ENCODE data around the gene DNAH2. TPM values are rescaled to one million over a fixed set of nuclear protein-coding genes. Genes with fewer than 3 reads are reported as not detected.

DNAH2 gene
- polyA plus RNA-seq, 1 of the 3 experiments (the other 2 are of a cell fraction), result 0.13 TPM

DNA sequence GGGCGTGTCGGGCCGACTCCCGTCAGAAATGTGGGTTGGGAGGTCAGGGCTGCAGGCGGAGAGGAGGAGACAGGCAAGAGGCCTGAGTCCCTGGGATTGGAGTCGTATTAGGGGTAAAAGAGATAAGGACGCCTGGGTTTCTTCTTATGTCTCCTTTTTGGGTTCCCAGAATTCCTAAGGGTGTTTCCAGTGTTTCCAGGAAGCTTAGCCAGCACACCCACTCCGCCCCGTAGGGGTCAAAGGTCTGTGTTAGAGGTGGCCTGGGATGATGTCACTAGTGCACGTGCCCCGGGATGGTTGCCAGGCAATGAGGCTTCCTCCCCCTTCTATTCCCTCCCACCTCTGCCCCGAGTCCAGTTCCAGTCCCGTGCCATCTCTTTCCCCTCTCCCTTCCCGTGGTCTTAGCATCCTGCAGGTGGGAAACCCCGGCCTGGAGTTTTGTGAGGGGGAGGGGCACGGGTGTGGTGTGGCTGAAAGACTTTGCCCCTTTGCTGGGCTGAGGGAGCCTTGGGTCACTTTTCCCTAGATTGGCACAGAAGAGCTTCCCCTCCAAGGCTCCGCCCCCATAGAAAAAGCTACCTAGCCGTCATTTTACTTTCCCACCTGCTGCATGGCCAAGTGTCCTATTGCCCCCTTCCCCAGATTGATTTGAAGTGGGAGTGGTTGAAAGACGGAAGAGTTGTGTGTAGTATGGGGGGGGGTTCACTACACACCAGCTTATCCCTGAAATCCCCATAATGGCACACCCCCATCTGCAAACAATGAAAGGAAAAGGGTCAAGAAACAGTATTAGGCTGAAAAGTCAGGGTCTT lies 119.3 kb downstream of the DNAH2 start (continued):
- TF ChIP-seq, protein P1, sequence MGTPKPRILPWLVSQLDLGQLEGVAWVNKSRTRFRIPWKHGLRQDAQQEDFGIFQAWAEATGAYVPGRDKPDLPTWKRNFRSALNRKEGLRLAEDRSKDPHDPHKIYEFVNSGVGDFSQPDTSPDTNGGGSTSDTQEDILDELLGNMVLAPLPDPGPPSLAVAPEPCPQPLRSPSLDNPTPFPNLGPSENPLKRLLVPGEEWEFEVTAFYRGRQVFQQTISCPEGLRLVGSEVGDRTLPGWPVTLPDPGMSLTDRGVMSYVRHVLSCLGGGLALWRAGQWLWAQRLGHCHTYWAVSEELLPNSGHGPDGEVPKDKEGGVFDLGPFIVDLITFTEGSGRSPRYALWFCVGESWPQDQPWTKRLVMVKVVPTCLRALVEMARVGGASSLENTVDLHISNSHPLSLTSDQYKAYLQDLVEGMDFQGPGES (IDR thresholded peaks at IDR 0.05; ENCODE audit: low read depth, low read length), result no peak
- peak; percentile 84; the same call in 1 of the 2 replicates for TF ChIP-seq RCOR1 (IDR thresholded peaks at IDR 0.05; ENCODE audit: low read length)
- no peak for TF ChIP-seq FOXM1 (IDR thresholded peaks at IDR 0.05; ENCODE audit: low read depth)
- TF ChIP-seq TCF12 (IDR thresholded peaks at IDR 0.05), result peak; percentile 68
- 0 out of 2 replicates have a peak, but pooled peaks have one; percentile 31 for TF ChIP-seq FOXJ3 (CRISPR knock-in tag; IDR thresholded peaks at IDR 0.05)
- TF ChIP-seq MXI1 (IDR thresholded peaks at IDR 0.05; ENCODE audit: low read depth, low read length), result peak; percentile 96
- no peak for TF ChIP-seq EZH2phosphoT487 (IDR thresholded peaks at IDR 0.05; ENCODE audit: borderline replicate concordance, low read depth)
- TF ChIP-seq SMC3 (IDR thresholded peaks at IDR 0.05; ENCODE audit: low read depth, low read length), result peak; percentile 26; the same call in 1 of the 2 replicates
- TF ChIP-seq, protein P2, sequence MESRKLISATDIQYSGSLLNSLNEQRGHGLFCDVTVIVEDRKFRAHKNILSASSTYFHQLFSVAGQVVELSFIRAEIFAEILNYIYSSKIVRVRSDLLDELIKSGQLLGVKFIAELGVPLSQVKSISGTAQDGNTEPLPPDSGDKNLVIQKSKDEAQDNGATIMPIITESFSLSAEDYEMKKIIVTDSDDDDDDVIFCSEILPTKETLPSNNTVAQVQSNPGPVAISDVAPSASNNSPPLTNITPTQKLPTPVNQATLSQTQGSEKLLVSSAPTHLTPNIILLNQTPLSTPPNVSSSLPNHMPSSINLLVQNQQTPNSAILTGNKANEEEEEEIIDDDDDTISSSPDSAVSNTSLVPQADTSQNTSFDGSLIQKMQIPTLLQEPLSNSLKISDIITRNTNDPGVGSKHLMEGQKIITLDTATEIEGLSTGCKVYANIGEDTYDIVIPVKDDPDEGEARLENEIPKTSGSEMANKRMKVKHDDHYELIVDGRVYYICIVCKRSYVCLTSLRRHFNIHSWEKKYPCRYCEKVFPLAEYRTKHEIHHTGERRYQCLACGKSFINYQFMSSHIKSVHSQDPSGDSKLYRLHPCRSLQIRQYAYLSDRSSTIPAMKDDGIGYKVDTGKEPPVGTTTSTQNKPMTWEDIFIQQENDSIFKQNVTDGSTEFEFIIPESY (IDR thresholded peaks at IDR 0.05; ENCODE audit: borderline replicate concordance, low read depth), result peak; percentile 82; the same call in 1 of the 2 replicates
- peak; percentile 57; the same call in 1 of the 2 replicates for TF ChIP-seq ELF1 (IDR thresholded peaks at IDR 0.05)
- peak; percentile 77 for TF ChIP-seq NFIC (IDR thresholded peaks at IDR 0.05; ENCODE audit: borderline replicate concordance)
- TF ChIP-seq MEF2A (IDR thresholded peaks at IDR 0.05; ENCODE audit: borderline replicate concordance, low read depth), result 0 out of 2 replicates have a peak, but pooled peaks have one; percentile 37
- peak; percentile 76 for TF ChIP-seq TAF1 (IDR thresholded peaks at IDR 0.05; ENCODE audit: borderline replicate concordance, low read depth, low read length)
- TF ChIP-seq JUND (IDR thresholded peaks at IDR 0.05), result peak; percentile 98
- no peak for TF ChIP-seq GATA2 (CRISPR knock-in tag; IDR thresholded peaks at IDR 0.05)
- TF ChIP-seq NRF1 (IDR thresholded peaks at IDR 0.05; ENCODE audit: low read depth, low read length), result no peak
- TF ChIP-seq FOSL2 (IDR thresholded peaks at IDR 0.05; ENCODE audit: borderline replicate concordance, low read depth), result peak; percentile 31; the same call in 1 of the 2 replicates
- TF ChIP-seq, protein P3, sequence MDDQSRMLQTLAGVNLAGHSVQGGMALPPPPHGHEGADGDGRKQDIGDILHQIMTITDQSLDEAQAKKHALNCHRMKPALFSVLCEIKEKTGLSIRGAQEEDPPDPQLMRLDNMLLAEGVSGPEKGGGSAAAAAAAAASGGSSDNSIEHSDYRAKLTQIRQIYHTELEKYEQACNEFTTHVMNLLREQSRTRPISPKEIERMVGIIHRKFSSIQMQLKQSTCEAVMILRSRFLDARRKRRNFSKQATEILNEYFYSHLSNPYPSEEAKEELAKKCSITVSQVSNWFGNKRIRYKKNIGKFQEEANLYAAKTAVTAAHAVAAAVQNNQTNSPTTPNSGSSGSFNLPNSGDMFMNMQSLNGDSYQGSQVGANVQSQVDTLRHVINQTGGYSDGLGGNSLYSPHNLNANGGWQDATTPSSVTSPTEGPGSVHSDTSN (IDR thresholded peaks at IDR 0.05), result peak; percentile 65
- TF ChIP-seq TEAD4 (IDR thresholded peaks at IDR 0.05; ENCODE audit: borderline replicate concordance, insufficient read depth), result no peak
- TF ChIP-seq, protein P4, sequence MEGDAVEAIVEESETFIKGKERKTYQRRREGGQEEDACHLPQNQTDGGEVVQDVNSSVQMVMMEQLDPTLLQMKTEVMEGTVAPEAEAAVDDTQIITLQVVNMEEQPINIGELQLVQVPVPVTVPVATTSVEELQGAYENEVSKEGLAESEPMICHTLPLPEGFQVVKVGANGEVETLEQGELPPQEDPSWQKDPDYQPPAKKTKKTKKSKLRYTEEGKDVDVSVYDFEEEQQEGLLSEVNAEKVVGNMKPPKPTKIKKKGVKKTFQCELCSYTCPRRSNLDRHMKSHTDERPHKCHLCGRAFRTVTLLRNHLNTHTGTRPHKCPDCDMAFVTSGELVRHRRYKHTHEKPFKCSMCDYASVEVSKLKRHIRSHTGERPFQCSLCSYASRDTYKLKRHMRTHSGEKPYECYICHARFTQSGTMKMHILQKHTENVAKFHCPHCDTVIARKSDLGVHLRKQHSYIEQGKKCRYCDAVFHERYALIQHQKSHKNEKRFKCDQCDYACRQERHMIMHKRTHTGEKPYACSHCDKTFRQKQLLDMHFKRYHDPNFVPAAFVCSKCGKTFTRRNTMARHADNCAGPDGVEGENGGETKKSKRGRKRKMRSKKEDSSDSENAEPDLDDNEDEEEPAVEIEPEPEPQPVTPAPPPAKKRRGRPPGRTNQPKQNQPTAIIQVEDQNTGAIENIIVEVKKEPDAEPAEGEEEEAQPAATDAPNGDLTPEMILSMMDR (IDR thresholded peaks at IDR 0.05), result no peak
- peak; percentile 79; the same call in 1 of the 2 replicates for TF ChIP-seq YY1 (IDR thresholded peaks at IDR 0.05; ENCODE audit: low read depth)
- TF ChIP-seq POLR2AphosphoS5 (IDR thresholded peaks at IDR 0.05; ENCODE audit: low read depth, low read length), result no peak; the same call in 1 of the 2 replicates
- TF ChIP-seq, protein P5, sequence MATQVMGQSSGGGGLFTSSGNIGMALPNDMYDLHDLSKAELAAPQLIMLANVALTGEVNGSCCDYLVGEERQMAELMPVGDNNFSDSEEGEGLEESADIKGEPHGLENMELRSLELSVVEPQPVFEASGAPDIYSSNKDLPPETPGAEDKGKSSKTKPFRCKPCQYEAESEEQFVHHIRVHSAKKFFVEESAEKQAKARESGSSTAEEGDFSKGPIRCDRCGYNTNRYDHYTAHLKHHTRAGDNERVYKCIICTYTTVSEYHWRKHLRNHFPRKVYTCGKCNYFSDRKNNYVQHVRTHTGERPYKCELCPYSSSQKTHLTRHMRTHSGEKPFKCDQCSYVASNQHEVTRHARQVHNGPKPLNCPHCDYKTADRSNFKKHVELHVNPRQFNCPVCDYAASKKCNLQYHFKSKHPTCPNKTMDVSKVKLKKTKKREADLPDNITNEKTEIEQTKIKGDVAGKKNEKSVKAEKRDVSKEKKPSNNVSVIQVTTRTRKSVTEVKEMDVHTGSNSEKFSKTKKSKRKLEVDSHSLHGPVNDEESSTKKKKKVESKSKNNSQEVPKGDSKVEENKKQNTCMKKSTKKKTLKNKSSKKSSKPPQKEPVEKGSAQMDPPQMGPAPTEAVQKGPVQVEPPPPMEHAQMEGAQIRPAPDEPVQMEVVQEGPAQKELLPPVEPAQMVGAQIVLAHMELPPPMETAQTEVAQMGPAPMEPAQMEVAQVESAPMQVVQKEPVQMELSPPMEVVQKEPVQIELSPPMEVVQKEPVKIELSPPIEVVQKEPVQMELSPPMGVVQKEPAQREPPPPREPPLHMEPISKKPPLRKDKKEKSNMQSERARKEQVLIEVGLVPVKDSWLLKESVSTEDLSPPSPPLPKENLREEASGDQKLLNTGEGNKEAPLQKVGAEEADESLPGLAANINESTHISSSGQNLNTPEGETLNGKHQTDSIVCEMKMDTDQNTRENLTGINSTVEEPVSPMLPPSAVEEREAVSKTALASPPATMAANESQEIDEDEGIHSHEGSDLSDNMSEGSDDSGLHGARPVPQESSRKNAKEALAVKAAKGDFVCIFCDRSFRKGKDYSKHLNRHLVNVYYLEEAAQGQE (IDR thresholded peaks at IDR 0.05; ENCODE audit: low read depth, low read length), result peak; percentile 72; the same call in 1 of the 2 replicates

Data from SK-N-SH (cell line).